ENCODE results near the gene MAP1B.

MAP1B gene

GRCh38 chr5:72214168-72214567 is 106.9 kb downstream of the MAP1B start:
- TF ChIP-seq CTCF (conservative IDR thresholded peaks at IDR 0.05; ENCODE audit: low read length), result no peak
- DNase-seq (ENCODE audit: low read depth), result no peak
- no peak overlapping the region for H3K4me3 ChIP-seq (ENCODE audit: low read length)

- no peak overlapping the region for H3K4me3 ChIP-seq (ENCODE audit: low read length)
- no peak for DNase-seq (ENCODE audit: low read depth)
- TF ChIP-seq CTCF (conservative IDR thresholded peaks at IDR 0.05; ENCODE audit: low read length), result no peak
Measured at GRCh38 chr5:72216756-72217155, 109.5 kb downstream of the MAP1B start.

GRCh38 chr5:72221099-72221498 is 113.8 kb downstream of the MAP1B start:
- DNase-seq (ENCODE audit: low read depth), result no peak
- no peak for TF ChIP-seq CTCF (conservative IDR thresholded peaks at IDR 0.05; ENCODE audit: low read length)
- no peak overlapping the region for H3K4me3 ChIP-seq (ENCODE audit: low read length)

- DNase-seq (ENCODE audit: low read depth), result no peak
- H3K4me3 ChIP-seq (ENCODE audit: low read length), result no peak overlapping the region
- no peak for TF ChIP-seq CTCF (conservative IDR thresholded peaks at IDR 0.05; ENCODE audit: low read length)
Measured at GRCh38 chr5:72221541-72221940, 114.3 kb downstream of the MAP1B start.

GRCh38 chr5:72222521-72222920 is 115.2 kb downstream of the MAP1B start:
- DNase-seq (ENCODE audit: low read depth), result no peak
- no peak overlapping the region for H3K4me3 ChIP-seq (ENCODE audit: low read length)
- TF ChIP-seq CTCF (conservative IDR thresholded peaks at IDR 0.05; ENCODE audit: low read length), result no peak

- DNase-seq (ENCODE audit: low read depth), result no peak
- no peak overlapping the region for H3K4me3 ChIP-seq (ENCODE audit: low read length)
- TF ChIP-seq CTCF (conservative IDR thresholded peaks at IDR 0.05; ENCODE audit: low read length), result no peak
Measured at GRCh38 chr5:72223371-72223770, 116.1 kb downstream of the MAP1B start.

GRCh38 chr5:72224946-72225463 is 117.7 kb downstream of the MAP1B start:
- H3K4me3 ChIP-seq (ENCODE audit: low read length), result no peak overlapping the region
- DNase-seq (ENCODE audit: low read depth), result peak; percentile 90
- no peak for TF ChIP-seq CTCF (conservative IDR thresholded peaks at IDR 0.05; ENCODE audit: low read length)
